NCI-H2171 (cell line): ENCODE measurements around the gene PMIS2.
A peak's percentile ranks its signal among the peaks of the same experiment; 100 is the strongest.

ENCODE experiments used
- DNase-seq: peaks from one replicate; lab custom pipeline; 2025; lab: John Stamatoyannopoulos, UW

PMIS2 gene

DNA sequence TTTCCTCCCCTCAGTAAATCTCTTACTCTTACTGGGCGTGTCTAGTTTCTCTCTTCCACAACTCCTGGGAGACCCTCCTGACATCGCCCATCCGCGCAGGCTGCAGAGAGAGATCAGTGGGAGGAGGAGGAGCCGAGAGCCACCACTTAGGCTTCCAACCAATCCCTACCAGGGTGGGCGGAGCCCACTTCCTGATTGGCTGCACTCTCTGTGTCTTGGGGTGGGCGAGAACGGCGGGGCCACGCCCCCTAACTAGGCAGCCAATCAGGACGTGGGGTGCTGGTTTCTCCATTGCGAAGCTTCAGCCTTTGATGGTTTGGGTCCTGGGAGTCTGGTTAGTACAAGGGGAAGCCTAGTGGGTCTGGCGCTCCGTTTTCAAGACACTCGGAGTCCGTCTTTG, at the start of gene PMIS2:
TSS of gene PMIS2 (plus strand) at position 326 of the 400 bp plus-strand sequence. CDS start 87 bp downstream, outside the sequence.
- no peak for DNase-seq

DNA sequence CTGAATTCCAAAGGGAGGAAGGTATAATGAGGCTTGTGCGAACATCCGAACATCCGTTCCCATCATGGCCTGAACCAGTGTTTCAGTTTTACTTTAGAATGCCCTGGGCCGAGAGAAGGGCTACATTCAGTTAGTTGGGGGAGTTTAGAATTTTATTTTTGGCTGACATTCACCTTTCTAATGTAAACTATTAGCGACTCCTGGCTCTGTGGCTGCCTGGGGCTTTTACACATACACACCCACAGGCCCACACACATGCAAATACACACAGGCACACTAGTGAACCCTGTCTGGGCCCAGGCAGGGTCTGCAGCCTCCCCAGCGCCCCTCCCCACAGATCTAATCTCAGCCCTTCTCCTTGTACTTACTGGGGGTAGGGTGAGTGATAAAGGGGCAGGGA, 46.7 kb upstream of the PMIS2 start:
- no peak for DNase-seq

GRCh38 chr19:35539850-35540249, 46.1 kb upstream of the PMIS2 start:
- no peak for DNase-seq

- no peak for DNase-seq
Measured at GRCh38 chr19:35540356-35540927, 45.5 kb upstream of the PMIS2 start.

GRCh38 chr19:35542209-35542608, 43.8 kb upstream of the PMIS2 start:
- no peak for DNase-seq

DNA sequence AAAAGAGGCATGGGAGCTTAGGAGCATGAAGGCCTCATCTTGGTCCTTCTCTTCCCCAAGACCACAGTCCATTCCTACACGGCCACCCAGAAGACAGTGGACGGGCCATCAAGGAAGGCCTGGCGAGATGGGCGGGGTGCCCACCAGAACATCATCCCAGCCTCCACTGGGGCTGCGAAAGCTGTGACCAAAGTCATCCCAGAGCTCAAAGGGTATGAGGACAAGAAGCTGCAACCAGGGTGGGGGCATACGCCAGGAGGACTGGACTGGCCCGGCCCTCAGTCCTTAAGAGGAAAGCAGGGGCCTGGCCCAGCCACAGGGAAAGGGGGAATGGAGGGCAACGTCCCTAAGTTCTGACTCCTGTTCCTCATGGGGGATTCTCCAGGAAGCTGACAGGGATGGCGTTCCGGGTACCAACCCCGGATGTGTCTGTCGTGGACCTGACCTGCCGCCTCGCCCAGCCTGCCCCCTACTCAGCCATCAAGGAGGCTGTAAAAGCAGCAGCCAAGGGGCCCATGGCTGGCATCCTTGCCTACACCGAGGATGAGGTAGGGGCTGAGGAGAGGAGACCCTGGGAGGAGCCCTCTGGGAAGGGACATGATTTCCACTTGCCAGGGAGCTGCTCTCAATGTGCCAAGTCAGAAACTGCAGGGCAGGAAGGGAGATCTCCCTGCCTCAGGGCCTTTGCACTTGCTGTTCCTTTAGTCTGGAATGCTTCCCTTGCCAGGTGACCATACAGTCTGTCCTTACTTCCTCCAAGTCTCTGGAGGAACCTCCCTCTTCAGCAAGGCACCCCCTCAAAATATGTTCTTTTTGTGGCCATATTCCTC, 42.5 kb upstream of the PMIS2 start:
- DNase-seq = no peak

GRCh38 chr19:35544110-35544802, 41.7 kb upstream of the PMIS2 start:
- no peak for DNase-seq

GRCh38 chr19:35545001-35545854, 40.7 kb upstream of the PMIS2 start, which contains the start of gene TMEM147:
TSS of gene TMEM147 (plus strand) at chr19:35545626. CDS start at chr19:35545740, 114 bp downstream.
- DNase-seq = peak; percentile 83

- peak; percentile 13 for DNase-seq
Measured at GRCh38 chr19:35545855-35546381, 40.1 kb upstream of the PMIS2 start.

GRCh38 chr19:35546532-35546931, 39.4 kb upstream of the PMIS2 start:
- no peak for DNase-seq

DNA sequence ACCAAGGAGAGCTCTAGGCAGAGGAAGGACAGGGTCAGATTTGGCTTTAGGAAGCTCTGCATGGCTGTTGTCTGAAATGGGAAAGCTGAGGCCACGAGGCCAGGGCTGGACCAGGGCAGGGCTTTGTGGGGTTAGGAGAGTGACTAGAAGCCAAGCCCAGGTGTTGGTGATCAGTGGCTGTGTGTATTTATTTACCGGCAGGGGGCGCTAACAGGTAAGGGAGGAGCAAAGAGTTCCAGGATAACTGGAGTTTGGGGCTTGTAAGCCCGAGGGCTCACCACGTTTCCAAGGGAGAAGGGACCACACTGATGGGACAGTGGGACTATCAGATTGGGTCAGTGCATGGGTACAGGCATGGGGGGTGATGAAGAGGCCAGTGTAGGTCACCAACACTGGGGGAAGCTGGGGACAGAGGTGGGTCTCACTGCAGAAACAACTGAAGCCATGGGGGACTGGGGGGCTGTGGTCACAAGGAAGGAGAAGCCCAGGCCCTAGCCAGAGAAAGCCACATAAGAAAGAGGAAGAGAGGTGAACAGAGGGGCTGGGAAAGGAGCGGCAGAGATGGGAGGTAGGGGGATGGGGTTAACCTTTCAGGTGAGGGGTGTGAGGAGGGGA, 36.7 kb upstream of the PMIS2 start:
- peak; percentile 61 for DNase-seq

DNA sequence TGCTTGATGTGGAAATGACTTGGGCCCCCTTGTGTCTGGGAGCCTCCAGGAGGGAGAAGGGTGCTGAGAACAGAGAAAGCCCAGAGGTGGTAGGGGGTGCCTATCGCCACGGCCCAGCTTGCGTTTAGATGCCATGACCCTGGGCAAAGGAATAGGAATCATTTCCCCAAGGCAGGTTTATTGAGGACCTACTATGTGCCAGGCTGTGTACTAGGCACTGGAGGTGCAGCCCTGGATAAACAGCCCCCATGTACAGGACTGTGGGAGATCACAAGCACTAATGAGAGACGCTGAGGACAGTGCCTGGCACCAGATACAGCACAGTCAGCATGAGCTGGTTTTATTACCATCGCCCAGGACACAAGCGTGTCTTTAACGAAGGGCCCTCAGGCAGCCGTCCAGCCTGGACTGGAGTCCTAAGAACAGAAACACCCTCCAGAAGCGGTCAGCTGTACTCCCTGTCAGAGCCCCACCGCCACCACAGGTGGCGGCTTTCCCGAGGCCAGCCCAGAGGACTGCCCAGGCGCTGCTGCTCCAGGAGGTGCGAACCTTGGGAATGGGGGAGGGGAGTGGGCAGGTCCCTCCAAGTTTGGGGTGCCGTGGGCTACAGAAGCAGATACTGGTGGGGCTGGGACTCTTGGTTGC, 36.0 kb upstream of the PMIS2 start:
- DNase-seq = no peak

GRCh38 chr19:35551091-35551810, 34.7 kb upstream of the PMIS2 start:
- DNase-seq = no peak

GRCh38 chr19:35552534-35553384, 33.2 kb upstream of the PMIS2 start:
- DNase-seq = no peak

DNA sequence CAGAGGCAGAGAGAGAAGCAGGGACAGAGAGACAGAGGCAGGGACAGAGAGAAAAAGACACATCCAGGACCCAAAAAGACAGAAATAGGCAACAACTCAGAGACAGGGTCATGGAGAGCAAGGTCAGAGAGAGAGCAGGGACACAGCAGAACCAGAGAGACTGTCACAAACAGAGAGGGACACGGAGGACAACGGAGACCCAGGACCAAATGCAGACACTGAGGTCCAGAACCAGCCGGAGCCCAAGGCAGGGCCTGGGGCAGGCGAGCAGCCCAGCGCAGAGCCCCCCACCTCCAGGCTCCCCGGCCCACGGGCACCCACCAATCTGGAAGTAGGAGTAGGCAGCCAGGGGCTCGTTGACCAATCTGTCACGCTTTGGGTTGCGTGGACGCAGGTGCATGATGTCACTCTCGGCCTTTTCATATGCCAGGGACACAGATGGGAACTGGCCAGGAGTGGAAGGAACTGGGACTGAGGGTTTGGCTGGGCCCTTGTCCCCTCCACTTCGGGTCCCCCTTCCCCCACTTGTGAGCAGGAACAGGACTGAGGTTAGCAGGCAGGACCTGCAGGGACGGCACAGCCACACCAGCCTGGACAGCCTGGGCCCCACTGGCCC, 32.5 kb upstream of the PMIS2 start:
- no peak for DNase-seq

GRCh38 chr19:35554076-35554475, 31.9 kb upstream of the PMIS2 start:
- DNase-seq = no peak

DNA sequence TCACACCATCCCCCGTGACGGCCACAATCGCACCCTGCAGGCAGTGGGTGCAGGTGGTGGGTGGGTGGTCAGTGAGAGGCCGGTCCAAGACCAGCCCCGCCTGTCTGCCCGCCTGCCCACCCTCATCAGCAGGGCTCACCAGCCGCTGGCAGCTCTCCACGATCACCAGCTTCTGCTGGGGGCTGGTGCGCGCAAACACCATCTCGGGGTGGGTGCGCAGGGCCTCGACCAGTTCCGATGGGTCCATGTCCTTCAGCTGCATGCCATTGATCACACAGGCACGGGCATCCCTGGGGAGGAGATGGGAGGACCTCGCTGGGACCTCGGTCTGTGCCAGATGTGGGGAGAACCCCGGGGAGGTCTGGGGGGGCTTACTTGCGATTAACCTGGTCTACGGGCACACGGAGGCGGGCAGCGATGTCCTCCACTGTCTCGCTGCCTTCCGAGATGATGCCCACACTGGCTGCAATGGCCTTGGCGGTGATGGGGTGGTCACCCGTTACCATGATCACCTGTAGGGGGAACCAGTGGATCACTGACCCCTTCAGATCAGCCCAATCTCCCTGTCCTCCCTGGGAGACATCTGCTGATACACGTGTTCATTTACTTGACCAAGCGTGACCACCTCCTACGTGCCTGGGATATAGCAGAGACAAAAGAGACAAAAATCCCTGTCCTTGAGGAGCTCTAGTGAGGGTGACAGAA, 30.5 kb upstream of the PMIS2 start:
- DNase-seq = no peak

DNA sequence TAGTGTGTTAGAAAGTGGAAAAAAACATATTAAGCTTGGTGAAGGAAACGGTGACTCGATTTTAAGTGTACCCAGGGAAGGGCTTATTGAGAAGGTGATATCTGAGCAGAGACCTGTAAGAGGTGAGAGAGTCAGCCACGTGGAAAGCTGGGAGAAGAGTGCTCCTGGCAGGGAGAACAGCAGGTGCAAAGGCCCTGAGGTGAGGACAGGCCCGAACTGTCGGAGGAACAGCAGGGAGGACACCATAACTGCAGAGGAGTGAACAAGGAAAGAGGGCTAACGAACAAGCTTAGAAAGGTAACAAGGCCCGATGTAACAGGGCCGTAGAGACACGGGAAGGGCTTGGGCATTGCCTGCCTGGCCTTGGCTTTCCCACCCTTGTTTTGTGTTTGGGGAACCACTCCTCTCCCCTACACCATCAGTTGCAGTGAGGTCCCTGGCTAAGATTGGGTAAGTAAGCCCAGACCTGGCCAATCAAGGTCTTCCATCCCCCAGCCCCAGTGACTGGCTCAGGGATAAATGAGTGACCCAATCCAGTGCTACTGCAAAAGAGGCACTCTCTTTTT, 29.9 kb upstream of the PMIS2 start:
- DNase-seq = no peak
